ENCODE results near the gene FAM117B. TPM values are rescaled to one million over a fixed set of nuclear protein-coding genes. Genes with fewer than 3 reads are reported as not detected.
"Not testable (repeated sequence)": the region's sequence is repeated elsewhere in the genome, so short reads cannot be mapped to it uniquely, and the experiment has no call there.

FAM117B gene
- total RNA-seq, 1 experiment from 2014 or later: 9.9 TPM

GRCh38 chr2:202757339-202757738 is 122.6 kb downstream of the FAM117B start:
- DNase-seq (ENCODE audit: low spot score): no peak

- DNase-seq (ENCODE audit: low spot score): no peak
These were observed 123.4 kb downstream of the FAM117B start for GRCh38 chr2:202758128-202758527.

- no peak for DNase-seq (ENCODE audit: low spot score)
These were observed 123.8 kb downstream of the FAM117B start for GRCh38 chr2:202758604-202759003.

- no peak for DNase-seq (ENCODE audit: low spot score)
These were observed 126.1 kb downstream of the FAM117B start for GRCh38 chr2:202760848-202761247.

- DNase-seq (ENCODE audit: low spot score): no peak
These were observed 127.8 kb downstream of the FAM117B start for GRCh38 chr2:202762556-202762955.

GRCh38 chr2:202763916-202764315 is 129.1 kb downstream of the FAM117B start:
- DNase-seq (ENCODE audit: low spot score): no peak

- no peak for DNase-seq (ENCODE audit: low spot score)
These were observed 130.2 kb downstream of the FAM117B start for GRCh38 chr2:202764991-202765390.

GRCh38 chr2:202765436-202765835 is 130.7 kb downstream of the FAM117B start:
- DNase-seq (ENCODE audit: low spot score): no peak

- no peak for DNase-seq (ENCODE audit: low spot score)
These were observed 133.5 kb downstream of the FAM117B start for GRCh38 chr2:202768273-202768672.

- no peak for DNase-seq (ENCODE audit: low spot score)
These were observed 134.4 kb downstream of the FAM117B start for GRCh38 chr2:202769201-202769600.

- no peak for DNase-seq (ENCODE audit: low spot score)
These were observed 136.6 kb downstream of the FAM117B start for GRCh38 chr2:202771336-202771735.

- DNase-seq (ENCODE audit: low spot score): no peak
These were observed 137.1 kb downstream of the FAM117B start for GRCh38 chr2:202771741-202772460.

GRCh38 chr2:202773301-202773973 is 138.7 kb downstream of the FAM117B start:
- no peak for DNase-seq (ENCODE audit: low spot score)

- no peak for DNase-seq (ENCODE audit: low spot score)
These were observed 139.3 kb downstream of the FAM117B start for GRCh38 chr2:202774104-202774503.

GRCh38 chr2:202778217-202778616 is 143.4 kb downstream of the FAM117B start:
- DNase-seq (ENCODE audit: low spot score): no peak

- DNase-seq (ENCODE audit: low spot score): no peak
These were observed 145.8 kb downstream of the FAM117B start for GRCh38 chr2:202780514-202781021.

GRCh38 chr2:202782940-202783558 is 148.3 kb downstream of the FAM117B start:
- DNase-seq (ENCODE audit: low spot score): no peak

GRCh38 chr2:202786842-202787241 is 152.1 kb downstream of the FAM117B start:
- DNase-seq (ENCODE audit: low spot score): no peak

GRCh38 chr2:202790676-202791075 is 155.9 kb downstream of the FAM117B start:
- DNase-seq (ENCODE audit: low spot score): no peak

GRCh38 chr2:202797944-202798343 is 163.2 kb downstream of the FAM117B start:
- DNase-seq (ENCODE audit: low spot score): no peak

GRCh38 chr2:202805911-202806310 is 171.1 kb downstream of the FAM117B start:
- DNase-seq (ENCODE audit: low spot score): not testable (repeated sequence)

- peak; percentile 41 for DNase-seq (ENCODE audit: low spot score)
These were observed 172.8 kb downstream of the FAM117B start for GRCh38 chr2:202807431-202808138.

Measured in HT-29 (cell line).